H1 (cell line): ENCODE data around the gene IGFBP4.

ENCODE experiments used
- CBX5 ChIP-seq: fragments of 300-800, 300-1000 bp; sonication (generic); IDR thresholded peaks from 2 replicates; pipeline ENCODE4 v1.7.1; 2016; ENCODE audit warnings: antibody characterized with exemption, low read length, low read depth
- CEBPB ChIP-seq: IDR thresholded peaks from 2 replicates; pipeline ENCODE4 v1.6.1; 2012; ENCODE audit warnings: low read depth, low read length
- EP300 ChIP-seq, 2 experiments: IDR thresholded peaks; 1 replicate in 1 of 2; 2 replicates in 1 of 2; pipeline ENCODE4 v1.6.1; 2011 to 2012; ENCODE audit warnings: low read depth in 2 of 2, low read length in 2 of 2, mild to moderate bottlenecking in 2 of 2, borderline replicate concordance in 1 of 2, inconsistent platforms in 1 of 2, moderate library complexity in 1 of 2
- TAF7 ChIP-seq: optimal IDR thresholded peaks from 2 replicates; pipeline ENCODE3; 2011; ENCODE audit warnings: low read depth, mild to moderate bottlenecking, inconsistent platforms, low read length, moderate library complexity, borderline replicate concordance
- TBP ChIP-seq: IDR thresholded peaks from 2 replicates; pipeline ENCODE4 v1.6.1; 2011; ENCODE audit warnings: low read depth, low read length, improper control_type of control experiment
- TEAD4 ChIP-seq: IDR thresholded peaks from 2 replicates; pipeline ENCODE4 v1.6.1; 2012; ENCODE audit warnings: low read depth, low read length, inconsistent platforms, mixed read lengths
- TF ChIP-seq, protein P1 (sequence below), 3 experiments: IDR thresholded peaks; 1 replicate in 2 of 3; 2 replicates in 1 of 3; pipeline versions ENCODE4 v1.5.1 to v1.6.1; 2011; ENCODE audit warnings: low read length in 3 of 3, mild to moderate bottlenecking in 3 of 3, inconsistent platforms in 2 of 3, low read depth in 1 of 3, moderate library complexity in 1 of 3; ENCODE audit not compliant: insufficient read depth in 1 of 3; ENCODE audit errors: control extremely low read depth in 1 of 3

DNA sequence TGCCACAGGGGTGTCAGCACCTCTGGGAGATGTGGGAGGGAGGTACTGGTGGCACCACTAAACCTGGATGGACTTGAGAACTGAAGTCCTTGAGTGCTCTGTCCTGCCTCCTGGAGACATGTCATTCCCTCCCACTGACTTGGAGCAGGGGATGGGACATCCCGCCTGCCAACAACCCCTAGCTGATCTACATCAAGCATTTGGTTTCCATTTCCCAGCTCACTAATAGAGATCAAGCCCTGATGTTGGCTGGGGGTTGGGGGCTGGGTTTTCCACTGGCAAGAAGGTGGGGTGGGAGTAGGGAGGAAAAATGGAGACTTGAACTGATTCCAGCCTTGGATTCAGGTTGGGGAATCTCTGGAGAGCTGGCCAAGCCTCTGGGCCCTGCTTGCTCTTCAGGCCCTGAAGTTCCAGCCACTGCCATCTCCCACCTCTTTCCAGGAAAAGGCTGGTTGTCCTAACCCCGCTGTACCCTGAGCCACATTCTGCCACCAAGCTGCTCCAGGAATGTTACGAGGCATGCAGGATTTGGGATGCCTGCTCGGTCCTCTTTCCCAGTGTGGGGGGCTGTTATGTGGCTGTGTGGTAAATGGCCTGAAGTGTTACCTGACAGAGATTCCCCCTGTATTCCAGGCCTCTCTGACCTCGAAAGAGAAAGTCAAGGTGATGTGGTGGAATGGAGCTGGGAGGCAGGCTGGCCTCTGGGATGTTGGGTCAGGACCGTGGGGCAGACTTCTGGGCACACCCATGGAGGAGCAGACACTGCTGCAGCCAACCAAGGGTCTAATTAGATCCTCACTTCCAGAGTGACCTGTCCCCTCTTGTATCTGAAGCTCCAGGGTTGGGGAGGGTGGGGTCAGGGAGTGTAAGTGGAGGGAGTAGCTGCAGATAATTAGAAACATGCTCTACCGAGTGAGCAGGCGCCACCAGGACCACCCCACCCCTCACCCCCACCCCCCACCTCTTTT is 16.7 kb downstream of the IGFBP4 start:
- TF ChIP-seq TAF7: no peak
- TF ChIP-seq TEAD4: no peak
- no peak for TF ChIP-seq CBX5
- no peak for TF ChIP-seq TBP
- TF ChIP-seq, protein P1, sequence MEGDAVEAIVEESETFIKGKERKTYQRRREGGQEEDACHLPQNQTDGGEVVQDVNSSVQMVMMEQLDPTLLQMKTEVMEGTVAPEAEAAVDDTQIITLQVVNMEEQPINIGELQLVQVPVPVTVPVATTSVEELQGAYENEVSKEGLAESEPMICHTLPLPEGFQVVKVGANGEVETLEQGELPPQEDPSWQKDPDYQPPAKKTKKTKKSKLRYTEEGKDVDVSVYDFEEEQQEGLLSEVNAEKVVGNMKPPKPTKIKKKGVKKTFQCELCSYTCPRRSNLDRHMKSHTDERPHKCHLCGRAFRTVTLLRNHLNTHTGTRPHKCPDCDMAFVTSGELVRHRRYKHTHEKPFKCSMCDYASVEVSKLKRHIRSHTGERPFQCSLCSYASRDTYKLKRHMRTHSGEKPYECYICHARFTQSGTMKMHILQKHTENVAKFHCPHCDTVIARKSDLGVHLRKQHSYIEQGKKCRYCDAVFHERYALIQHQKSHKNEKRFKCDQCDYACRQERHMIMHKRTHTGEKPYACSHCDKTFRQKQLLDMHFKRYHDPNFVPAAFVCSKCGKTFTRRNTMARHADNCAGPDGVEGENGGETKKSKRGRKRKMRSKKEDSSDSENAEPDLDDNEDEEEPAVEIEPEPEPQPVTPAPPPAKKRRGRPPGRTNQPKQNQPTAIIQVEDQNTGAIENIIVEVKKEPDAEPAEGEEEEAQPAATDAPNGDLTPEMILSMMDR (IDR thresholded peaks at IDR 0.05; ENCODE audit: control extremely low read depth in 1 of 3, insufficient read depth in 1 of 3, low read depth in 1 of 3, low read length in 3 of 3): no peak
- TF ChIP-seq EP300 (IDR thresholded peaks at IDR 0.05; ENCODE audit: borderline replicate concordance in 1 of 2, low read depth in 2 of 2, low read length in 2 of 2): no peak
- TF ChIP-seq CEBPB: no peak
